HCT116 (cell line): Measurements from ENCODE around the gene TTC36. TPM values are rescaled to one million over a fixed set of nuclear protein-coding genes. Genes with fewer than 3 reads are reported as not detected.

Experiments
- ATAC-seq: fragments of 200-7000 bp; cut with Tn5 transposase; 2 replicates; pipeline ENCODE4 v1.9.1; 2020; ENCODE audit warnings: mild to moderate bottlenecking, moderate library complexity
- BruUV-seq: library from RNA; stranded (reverse); fragments of 400-500 nt; replicated peaks from 2 replicates; lab custom pipeline; 2021; lab: Mats Ljungman, UMichigan
- CTCF ChIA-PET: fragments of 300-600 bp; sonication (Branson Sonifier 250); formaldehyde crosslinking; loops from one replicate; lab custom pipeline; 2021; ENCODE audit warnings: antibody characterized with exemption; lab: Charles Lee
- POLR2A ChIA-PET: fragments of 300-600, 350-600 bp; sonication (Branson Sonifier 250); formaldehyde crosslinking; loops from one replicate; lab custom pipeline; 2021; ENCODE audit warnings: antibody characterized with exemption; lab: Charles Lee
- RAD21 ChIA-PET, 2 experiments: fragments of 300-600 bp; sonication (Branson Sonifier 250); formaldehyde crosslinking; loops; one replicate each; lab custom pipeline; 2023; ENCODE audit warnings: low total read pairs in 2 of 2; ENCODE audit not compliant: uncharacterized antibody in 2 of 2, unreplicated experiment in 2 of 2, low non-redundant PET in 1 of 2; lab: Charles Lee
- DNase-seq: peaks from one replicate; pipeline ENCODE4 v3.0.0-alpha.2; 2010; ENCODE audit warnings: low read depth, low spot score
- H2AFZ ChIP-seq: fragments of 200-600 bp; shearing (Covaris generic), sonication (generic); 2 replicates; pipeline ENCODE4 v1.6.1; 2017; ENCODE audit warnings: low read depth, mixed run types, mixed read lengths, antibody characterized with exemption, low read length; ENCODE audit not compliant: poor library complexity, severe bottlenecking
- H3K27ac ChIP-seq: 2 replicates; pipeline ENCODE4 v1.5.1; 2012; ENCODE audit warnings: low read depth, low read length
- H3K27me3 ChIP-seq: fragments of 200-600 bp; sonication (generic); 2 replicates; pipeline ENCODE4 v1.6.1; 2016; ENCODE audit warnings: mixed run types, low read length, mixed read lengths; ENCODE audit not compliant: insufficient read depth
- H3K36me3 ChIP-seq, 2 experiments: fragments of 200-500 bp in 1 of 2; fragments of 200-600 bp in 1 of 2; sonication (Bioruptor generic) in 1 of 2; sonication (generic) in 1 of 2; 2 replicates each; pipeline versions ENCODE4 v1.5.1 to v1.6.1; 2014 to 2016; ENCODE audit warnings: low read length in 2 of 2, inconsistent platforms in 1 of 2, mixed read lengths in 1 of 2, mixed run types in 1 of 2; ENCODE audit not compliant: insufficient read depth in 2 of 2, control insufficient read depth in 1 of 2
- H3K4me1 ChIP-seq, 2 experiments: fragments of 200-600 bp in 1 of 2; sonication (generic) in 1 of 2; 2 replicates each; pipeline versions ENCODE4 v1.5.1 to v1.6.1; 2012 to 2017; ENCODE audit warnings: low read length in 2 of 2, inconsistent platforms in 1 of 2, mild to moderate bottlenecking in 1 of 2, mixed read lengths in 1 of 2, mixed run types in 1 of 2, moderate library complexity in 1 of 2; ENCODE audit not compliant: insufficient read depth in 2 of 2, control insufficient read depth in 1 of 2
- H3K4me2 ChIP-seq: fragments of 200-600 bp; sonication (generic); 2 replicates; pipeline ENCODE4 v1.6.1; 2017; ENCODE audit warnings: mixed run types, low read length, mixed read lengths
- H3K4me3 ChIP-seq, 2 experiments: fragments of 200-600 bp in 1 of 2; sonication (generic) in 1 of 2; replicated peaks in 1 of 2; 2 replicates each; pipeline ENCODE4 v1.5.1; 2011 to 2016; ENCODE audit warnings: low read length in 2 of 2, control low read depth in 1 of 2, low read depth in 1 of 2, mild to moderate bottlenecking in 1 of 2, mixed read lengths in 1 of 2, mixed run types in 1 of 2
- H3K79me2 ChIP-seq: fragments of 200-600 bp; sonication (generic); 2 replicates; pipeline ENCODE4 v1.6.1; 2017; ENCODE audit warnings: mild to moderate bottlenecking, mixed run types, low read length, moderate library complexity, mixed read lengths; ENCODE audit not compliant: insufficient read depth
- H3K9ac ChIP-seq: fragments of 200-600 bp; sonication (generic); 2 replicates; pipeline ENCODE4 v1.6.1; 2016; ENCODE audit warnings: low read length, mixed read lengths
- H3K9me2 ChIP-seq: fragments of 200-600 bp; sonication (generic), shearing (Covaris generic); 2 replicates; pipeline ENCODE4 v1.6.1; 2017; ENCODE audit warnings: mixed run types, mild to moderate bottlenecking, moderate library complexity; ENCODE audit not compliant: insufficient read depth
- H3K9me3 ChIP-seq, 2 experiments: fragments of 200-500 bp in 1 of 2; fragments of 200-600 bp in 1 of 2; sonication (Bioruptor generic) in 1 of 2; sonication (generic) in 1 of 2; 2 replicates each; pipeline ENCODE4 v1.6.1; 2014 to 2017; ENCODE audit warnings: low read length in 2 of 2, mixed read lengths in 2 of 2, inconsistent platforms in 1 of 2, low read depth in 1 of 2, mild to moderate bottlenecking in 1 of 2, mixed run types in 1 of 2, moderate library complexity in 1 of 2; ENCODE audit not compliant: control insufficient read depth in 1 of 2, insufficient read depth in 1 of 2
- H4K20me1 ChIP-seq: fragments of 200-600 bp; sonication (generic), shearing (Covaris generic); 2 replicates; pipeline ENCODE4 v1.6.1; 2017; ENCODE audit warnings: mixed run types, mild to moderate bottlenecking, moderate library complexity; ENCODE audit not compliant: insufficient read depth
- ATF3 ChIP-seq: IDR thresholded peaks from 2 replicates; pipeline ENCODE4 v1.6.1; 2012
- CTCF ChIP-seq, 3 experiments: fragments of 200-600 bp in 1 of 3; sonication (generic) in 1 of 3; IDR thresholded peaks in 2 of 3; conservative IDR thresholded peaks in 1 of 3; 2 replicates each; pipeline ENCODE4 v1.5.1; 2012 to 2017; ENCODE audit warnings: low read depth in 2 of 3, low read length in 2 of 3, antibody characterized with exemption in 1 of 3, borderline replicate concordance in 1 of 3, control low read depth in 1 of 3, mild to moderate bottlenecking in 1 of 3, mixed read lengths in 1 of 3, mixed run types in 1 of 3, moderate library complexity in 1 of 3; ENCODE audit not compliant: insufficient read depth in 1 of 3
- EGR1 ChIP-seq: IDR thresholded peaks from 2 replicates; pipeline ENCODE4 v1.6.1; 2012; ENCODE audit warnings: low read depth
- EZH2 ChIP-seq: fragments of 200-600 bp; sonication (generic); IDR thresholded peaks from 2 replicates; pipeline ENCODE4 v1.6.1; 2017; ENCODE audit warnings: antibody characterized with exemption, mixed run types
- EZH2phosphoT487 ChIP-seq: fragments of 200-600 bp; IDR thresholded peaks from 2 replicates; pipeline ENCODE4 v1.6.1; 2018; ENCODE audit warnings: antibody characterized with exemption, borderline replicate concordance
- FOSL1 ChIP-seq: IDR thresholded peaks from 2 replicates; pipeline ENCODE4 v1.6.1; 2012; ENCODE audit warnings: low read depth
- RAD21 ChIP-seq: IDR thresholded peaks from 2 replicates; pipeline ENCODE4 v1.6.1; 2012; ENCODE audit warnings: low read depth, mild to moderate bottlenecking
- REST ChIP-seq: IDR thresholded peaks from 2 replicates; pipeline ENCODE4 v1.6.1; 2012; ENCODE audit warnings: low read depth
- SIN3A ChIP-seq: IDR thresholded peaks from 2 replicates; pipeline ENCODE4 v1.6.1; 2012; ENCODE audit warnings: low read depth
- TCF7L2 ChIP-seq: IDR thresholded peaks from 2 replicates; pipeline ENCODE4 v1.7.0; 2011; ENCODE audit warnings: borderline replicate concordance, inconsistent platforms; ENCODE audit not compliant: insufficient read depth, insufficient read length; ENCODE audit errors: extremely low read depth
- intact Hi-C: fragments of 100-400 bp; cut with micrococcal nuclease; formaldehyde crosslinking; loops from 2 replicates; pipeline ENCODE4 v1.10.0; 2022
- total RNA-seq: library from RNA; stranded (reverse); gene quantifications from one replicate; pipeline ENCODE4 v1.2.1, GENCODE V29; 2021; ENCODE audit not compliant: unreplicated experiment

Gene TTC36
- total RNA-seq, 1 experiment from 2014 or later, result 0.47 TPM

GRCh38 chr11:118491041-118491440 is 36.2 kb upstream of the TTC36 start:
- no peak for TF ChIP-seq TCF7L2
- Histone ChIP-seq H3K9me3 (no peaks in the 10 kb centered on the region), H3K4me3 (no peak overlapping the region), H3K4me2 (no peak overlapping the region), H3K4me1 (no peaks in the 10 kb centered on the region), H3K27me3 (no peaks in the 10 kb centered on the region), H3K9ac (no peak overlapping the region), H3K9me2 (no peaks in the 10 kb centered on the region), H3K79me2 (no peaks in the 10 kb centered on the region), H3K27ac (no peak overlapping the region), H3K36me3 (peaks cover 49 to 57% of the 10 kb centered on the region in 2 experiments), H4K20me1 (no peaks in the 10 kb centered on the region), H2AFZ (no peak overlapping the region)
- BruUV-seq, result no TSS peak
- no peak for DNase-seq
- intact Hi-C loops, result no loop called here
- ChIA-PET RAD21 (no interaction called here), POLR2A (no interaction called here), CTCF (interaction anchor here (1.8 kb wide), 1 partner anchor 293 kb away, joined by 4 read pairs; no protein-coding TSS in a partner anchor)
- no peak for ATAC-seq

GRCh38 chr11:118497831-118498230 is 29.4 kb upstream of the TTC36 start:
- Histone ChIP-seq H3K27me3 (no peaks in the 10 kb centered on the region), H2AFZ (no peak overlapping the region), H3K79me2 (no peaks in the 10 kb centered on the region), H4K20me1 (no peaks in the 10 kb centered on the region), H3K9me2 (no peaks in the 10 kb centered on the region), H3K4me1 (peaks cover 0 to 3% of the 10 kb centered on the region in 2 experiments; a peak in 1 of 4 replicates), H3K36me3 (peaks cover 57 to 76% of the 10 kb centered on the region in 2 experiments), H3K27ac (no peak overlapping the region), H3K4me3 (no peak overlapping the region), H3K9me3 (no peaks in the 10 kb centered on the region), H3K9ac (no peak overlapping the region), H3K4me2 (no peak overlapping the region)
- CTCF ChIA-PET, result no interaction called here
- no TSS peak for BruUV-seq
- no peak for DNase-seq
- RAD21 ChIA-PET, result no interaction called here
- TF ChIP-seq SIN3A (no peak), ATF3 (no peak), RAD21 (no peak), REST (no peak), CTCF (IDR thresholded peaks at IDR 0.05 in 2 of 3, conservative IDR thresholded peaks at IDR 0.05 in 1 of 3; ENCODE audit: borderline replicate concordance in 1 of 3, insufficient read depth in 1 of 3, low read depth in 2 of 3, low read length in 2 of 3) (no peak), EZH2phosphoT487 (no peak), EGR1 (no peak), FOSL1 (no peak), EZH2 (no peak)
- POLR2A ChIA-PET, result no interaction called here
- intact Hi-C loops, result no loop called here
- no peak for ATAC-seq
